Small intestine (tissue), 7 donors: ENCODE data around the gene SOHLH1. TPM values are rescaled to one million over a fixed set of nuclear protein-coding genes. Genes with fewer than 3 reads are reported as not detected.
"Not testable (repeated sequence)": the region's sequence is repeated elsewhere in the genome, so short reads cannot be mapped to it uniquely, and the experiment has no call there.

Source experiments
- DNase-seq, 2 donors: peaks; one replicate each; pipeline versions ENCODE4 v3.0.0 to v3.0.0-alpha.2; 2013
- FAIRE-seq: peaks from 2 replicates; lab custom pipeline; 2012; peaks lifted over from hg19 to GRCh38; lab: Jason Lieb, UNC
- H3K27ac ChIP-seq, 3 donors: one replicate each; pipeline ENCODE4 v1.5.1; 2013; ENCODE audit warnings: low read length in 2 of 3, mild to moderate bottlenecking in 2 of 3, control low read depth in 1 of 3, inconsistent platforms in 1 of 3, low read depth in 1 of 3, moderate library complexity in 1 of 3
- H3K27me3 ChIP-seq, 3 donors: one replicate each; pipeline ENCODE4 v1.6.1; 2013; ENCODE audit warnings: low read length in 3 of 3, inconsistent platforms in 1 of 3; ENCODE audit not compliant: control insufficient read depth in 3 of 3, insufficient read depth in 3 of 3
- H3K36me3 ChIP-seq, 3 donors: one replicate each; pipeline ENCODE4 v1.6.1; 2013; ENCODE audit warnings: low read length in 3 of 3, inconsistent platforms in 1 of 3, low read depth in 1 of 3, mild to moderate bottlenecking in 1 of 3, moderate library complexity in 1 of 3; ENCODE audit not compliant: control insufficient read depth in 3 of 3, insufficient read depth in 2 of 3
- H3K4me1 ChIP-seq, 3 donors: one replicate each; pipeline ENCODE4 v1.6.1; 2013; ENCODE audit warnings: low read length in 2 of 3, inconsistent platforms in 1 of 3, low read depth in 1 of 3, mild to moderate bottlenecking in 1 of 3, moderate library complexity in 1 of 3; ENCODE audit not compliant: control insufficient read depth in 3 of 3, insufficient read depth in 2 of 3
- H3K4me3 ChIP-seq, 3 donors: one replicate each; pipeline ENCODE4 v1.5.1; 2013; ENCODE audit warnings: low read length in 3 of 3, control low read depth in 1 of 3, inconsistent platforms in 1 of 3, low read depth in 1 of 3, mild to moderate bottlenecking in 1 of 3, moderate library complexity in 1 of 3
- H3K9me3 ChIP-seq, 2 donors: one replicate each; pipeline ENCODE4 v1.6.1; 2013; ENCODE audit warnings: low read depth in 1 of 2, low read length in 1 of 2; ENCODE audit not compliant: control insufficient read depth in 2 of 2, insufficient read depth in 1 of 2
- WGBS, 3 donors: extraction: QIAGEN DNeasy Blood & Tissue Kit; methylation state at CpG; one replicate each; pipeline ENCODE4 v1.1.7; 2013; 5-methylcytosine and 5-hydroxymethylcytosine counted together
- polyA plus RNA-seq, 4 donors: library from polyadenylated mRNA; stranded (reverse) in 3 of 4; unstranded in 1 of 4; fragments of 200-250 nt in 3 of 4; fragments of 120-200 nt in 1 of 4; gene quantifications; one replicate each; pipeline versions ENCODE4 v1.2.1 to v1.2.3, GENCODE V29; 2013
- donor health status: healthy with polysubstance abuse.
- donor health status: control.
- donor health status: control.
- donor health status: Bipolar disorder and iron deficiency.
- donor health status: healthy.

Gene SOHLH1
- polyA plus RNA-seq, 4 donors = not detected

- H3K27me3 ChIP-seq, H3K4me1 ChIP-seq, H3K4me3 ChIP-seq, DNase-seq, H3K36me3 ChIP-seq, FAIRE-seq, H3K27ac ChIP-seq: not testable (repeated sequence)
- H3K9me3 ChIP-seq = peaks cover 0 to 11% of the 10 kb centered on the region in 2 donors
- 82 to 88% (median 84%) methylated on average over 7 of the region's 7 CpGs for WGBS, 3 donors
Observed at GRCh38 chr9:135672786-135673185, 26.5 kb downstream of the SOHLH1 start.

DNA sequence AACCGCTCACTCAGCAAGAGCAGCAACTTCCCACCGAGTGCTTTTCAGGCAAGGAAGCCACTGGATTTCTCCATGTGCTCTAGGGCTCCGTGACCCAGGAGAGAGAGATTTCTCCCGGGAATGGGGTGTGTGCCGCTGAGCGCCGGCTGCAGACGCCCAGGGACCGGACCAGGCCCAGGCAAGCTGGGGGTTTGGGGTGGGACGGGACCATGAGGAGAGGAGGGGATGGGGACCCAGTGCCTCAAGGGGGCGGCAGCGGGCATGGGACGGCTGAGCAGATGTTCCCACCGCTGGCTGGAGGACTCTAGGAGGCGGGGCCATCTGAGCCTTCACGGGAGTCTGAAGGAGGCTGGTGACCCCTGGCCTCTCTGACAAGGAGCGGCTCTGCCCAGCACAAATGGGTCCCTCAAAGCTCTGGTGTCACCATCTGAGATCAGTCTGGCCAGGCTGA is 27.7 kb downstream of the SOHLH1 start:
- Histone ChIP-seq H3K27ac (no peak overlapping the region), H3K4me1 (no peaks in the 10 kb centered on the region), H3K27me3 (no peaks in the 10 kb centered on the region), H3K36me3 (no peaks in the 10 kb centered on the region), H3K9me3 (peaks cover 0 to 11% of the 10 kb centered on the region in 2 donors), H3K4me3 (no peak overlapping the region)
- DNase-seq (no peak), FAIRE-seq (no peak)
- WGBS, 3 donors = 48 to 56% (median 50%) methylated on average over 17 of the region's 17 CpGs

DNA sequence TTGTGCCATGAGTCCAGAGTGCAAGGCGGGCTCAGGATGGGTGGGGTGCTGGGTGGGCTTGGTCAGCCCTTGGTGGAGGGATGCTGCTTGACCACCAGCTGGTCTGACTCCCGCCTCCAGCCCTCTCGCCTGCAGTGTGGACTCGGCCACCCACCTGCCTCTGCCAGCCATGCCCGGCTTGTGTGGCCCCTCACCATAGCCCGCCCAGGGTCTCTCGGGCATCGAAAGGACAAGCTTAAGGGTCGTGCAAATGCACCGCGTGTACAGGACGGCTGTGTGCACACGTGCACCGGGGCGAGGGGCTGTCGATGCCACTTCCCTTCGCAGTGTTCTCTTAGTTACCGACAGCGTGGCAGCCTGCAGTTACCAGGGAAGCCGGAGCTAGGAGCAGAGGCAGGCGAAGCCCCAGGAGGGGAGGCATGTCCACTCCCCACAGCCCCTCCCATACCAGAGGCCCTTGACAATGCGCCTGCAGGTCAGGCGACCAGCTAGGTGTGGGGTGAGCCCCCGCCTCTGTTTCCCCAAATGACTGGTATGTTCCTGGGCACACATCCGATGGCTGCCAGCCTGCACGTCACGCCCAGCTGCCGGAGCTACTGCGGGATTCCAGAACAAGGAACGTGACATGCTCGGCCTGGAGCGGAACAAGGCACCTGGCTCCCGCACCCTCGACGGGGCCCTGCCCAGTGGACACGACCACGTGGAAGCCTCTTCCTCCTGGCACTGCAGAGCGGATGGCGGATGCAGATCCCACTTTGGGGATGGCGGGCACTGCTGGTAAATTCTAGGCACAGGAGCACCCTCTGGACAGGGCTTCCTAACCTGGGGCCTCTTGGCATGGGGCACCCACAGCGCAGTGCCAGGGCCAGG is 28.3 kb downstream of the SOHLH1 start:
- no peaks in the 10 kb centered on the region for H3K4me1 ChIP-seq
- H3K9me3 ChIP-seq = peaks cover 0 to 11% of the 10 kb centered on the region in 2 donors
- H3K36me3 ChIP-seq = no peaks in the 10 kb centered on the region
- no peak for DNase-seq
- no peaks in the 10 kb centered on the region for H3K27me3 ChIP-seq
- FAIRE-seq = no peak
- 85 to 88% (median 88%) methylated on average over 40 to 41 of the region's 41 CpGs for WGBS, 3 donors
- no peak overlapping the region for H3K4me3 ChIP-seq
- no peak overlapping the region for H3K27ac ChIP-seq

GRCh38 chr9:135669616-135670285 is 29.5 kb downstream of the SOHLH1 start:
- H3K27me3 ChIP-seq = no peaks in the 10 kb centered on the region
- no peaks in the 10 kb centered on the region for H3K4me1 ChIP-seq
- 87 to 97% (median 96%) methylated on average over 9 of the region's 9 CpGs for WGBS, 3 donors
- no peak for DNase-seq
- peaks cover 0 to 11% of the 10 kb centered on the region in 2 donors for H3K9me3 ChIP-seq
- H3K4me3 ChIP-seq = no peak overlapping the region
- no peak overlapping the region for H3K27ac ChIP-seq
- FAIRE-seq = no peak
- H3K36me3 ChIP-seq = no peaks in the 10 kb centered on the region

GRCh38 chr9:135669018-135669417 is 30.3 kb downstream of the SOHLH1 start:
- not testable (repeated sequence) for FAIRE-seq, H3K27me3 ChIP-seq, H3K27ac ChIP-seq, DNase-seq, H3K36me3 ChIP-seq, H3K4me1 ChIP-seq, H3K4me3 ChIP-seq
- 82 to 87% (median 83%) methylated on average over 5 of the region's 5 CpGs for WGBS, 3 donors
- H3K9me3 ChIP-seq = peaks cover 0 to 11% of the 10 kb centered on the region in 2 donors

DNA sequence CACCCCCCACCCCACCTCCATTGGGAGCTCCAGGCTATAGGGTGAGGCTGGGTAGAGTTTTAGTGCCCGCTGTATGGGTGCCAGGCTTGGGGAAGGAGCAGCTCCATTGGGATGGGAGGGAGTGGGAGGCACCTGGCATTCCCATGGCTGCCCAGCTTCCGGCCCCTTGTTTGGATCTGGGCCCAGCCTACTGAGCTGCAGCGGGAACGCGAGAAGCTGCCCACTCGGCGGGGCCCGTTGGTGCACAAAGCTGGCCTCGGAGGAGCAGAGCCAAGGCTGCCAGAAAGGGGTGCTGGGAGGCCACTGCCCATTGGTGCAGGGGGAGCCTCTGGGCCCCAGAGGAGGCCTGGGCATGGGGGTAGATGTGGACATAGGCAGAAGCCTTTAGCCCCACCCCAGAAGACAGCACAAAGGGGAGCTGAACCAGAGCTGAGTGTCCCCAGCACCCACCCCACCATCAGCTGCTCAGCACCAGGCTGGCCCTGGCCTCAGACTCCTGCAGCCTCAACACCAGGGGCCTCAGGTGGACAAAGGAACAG is 31.7 kb downstream of the SOHLH1 start:
- H3K36me3 ChIP-seq = no peaks in the 10 kb centered on the region
- 79 to 88% (median 83%) methylated on average over 9 of the region's 9 CpGs for WGBS, 3 donors
- H3K27ac ChIP-seq = no peak overlapping the region
- no peaks in the 10 kb centered on the region for H3K4me1 ChIP-seq
- DNase-seq = no peak
- no peaks in the 10 kb centered on the region for H3K27me3 ChIP-seq
- peaks cover 0 to 11% of the 10 kb centered on the region in 2 donors for H3K9me3 ChIP-seq
- H3K4me3 ChIP-seq = no peak overlapping the region
- FAIRE-seq = no peak

DNA sequence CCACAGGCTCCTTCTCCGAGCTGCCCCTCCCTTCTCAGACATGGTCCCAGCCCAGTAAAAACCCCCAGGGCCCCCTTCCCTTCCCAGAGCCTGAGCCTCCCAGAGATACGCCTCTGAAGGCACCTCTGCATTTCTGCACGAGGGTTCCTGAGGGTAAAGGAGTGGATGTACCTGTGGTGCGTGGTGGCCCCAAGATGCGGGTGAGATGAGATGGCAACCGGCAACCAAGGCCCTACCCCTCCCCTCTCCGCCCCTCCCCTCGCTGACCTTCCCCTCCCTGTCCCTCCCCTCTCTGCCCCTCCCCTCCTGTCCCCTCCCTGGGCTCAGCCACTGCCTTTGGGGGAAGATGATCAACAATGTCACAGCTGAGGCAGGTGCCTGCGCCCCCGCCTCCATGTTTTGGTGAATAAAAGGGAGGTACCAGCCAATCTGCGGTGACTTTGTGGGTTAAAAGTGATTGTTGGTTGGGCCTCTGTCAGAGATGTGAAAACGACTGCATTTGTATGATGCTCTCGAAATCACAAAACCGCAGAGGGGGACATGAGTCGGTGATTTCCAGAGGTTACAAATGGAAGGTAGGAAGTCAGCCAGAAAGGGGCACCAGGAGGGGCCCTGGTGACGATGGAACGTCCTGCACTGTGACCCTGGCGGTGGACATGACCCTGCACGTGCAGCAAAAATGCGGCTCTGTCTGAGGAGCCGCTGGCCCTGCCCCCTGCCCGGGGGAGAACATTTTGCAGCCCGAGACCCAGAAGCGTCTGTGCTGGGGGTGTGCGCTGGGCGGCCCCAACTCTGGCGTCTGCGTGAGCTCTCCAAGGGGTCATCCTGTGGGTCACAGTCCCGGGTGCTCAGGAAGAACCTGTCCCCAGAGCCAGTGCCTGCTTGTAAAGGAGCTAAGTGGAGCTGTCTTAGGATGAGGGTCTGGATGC is 32.5 kb downstream of the SOHLH1 start:
- no peak overlapping the region for H3K27ac ChIP-seq
- peaks cover 0 to 11% of the 10 kb centered on the region in 2 donors for H3K9me3 ChIP-seq
- no peaks in the 10 kb centered on the region for H3K27me3 ChIP-seq
- H3K4me3 ChIP-seq = no peak overlapping the region
- no peaks in the 10 kb centered on the region for H3K36me3 ChIP-seq
- WGBS, 3 donors = 65 to 71% (median 69%) methylated on average over 28 to 29 of the region's 29 CpGs
- FAIRE-seq (no peak), DNase-seq (no peak)
- no peaks in the 10 kb centered on the region for H3K4me1 ChIP-seq
